Left cardiac atrium (tissue), 4 donors: ENCODE data around the gene TBC1D2. TPM values are rescaled to one million over a fixed set of nuclear protein-coding genes. Genes with fewer than 3 reads are reported as not detected.
A peak's percentile ranks its signal among the peaks of the same experiment; 100 is the strongest.
"Not testable (repeated sequence)": the region's sequence is repeated elsewhere in the genome, so short reads cannot be mapped to it uniquely, and the experiment has no call there.

ENCODE experiments used
- ATAC-seq, 2 donors: fragments of 200-7000 bp; cut with Tn5 transposase; one replicate each; pipeline ENCODE4 v1.9.1; 2020; ENCODE audit warnings: mild to moderate bottlenecking in 2 of 2, moderate library complexity in 2 of 2
- DNase-seq: peaks from one replicate; pipeline ENCODE4 v3.0.0-alpha.2; 2020
- intact Hi-C, 2 donors: fragments of 100-400 bp; cut with DNase I; formaldehyde crosslinking; loops; one replicate each; pipeline versions ENCODE4 v1.14.1 to v1.15.1; 2022 to 2023
- total RNA-seq, 2 donors: library from RNA; stranded (reverse); fragmentation: NEBNext Ultra II Directional; extraction: Animal tissue kit (Norgen Biotek cat#: 25700); gene quantifications; one replicate each; pipeline ENCODE4 v1.2.1, GENCODE V29; 2021
- donor health status: DM: no; HTN: yes; CAD: no.
- donor health status: DM: no; HTN: yes; CAD: no; lungs with severe emphysema.
- donor health status: DM: yes; HTN: yes; CAD: no.
- donor health status: Dilated cardiomyopathy.

Gene TBC1D2
- total RNA-seq, 2 donors from 2014 or later = 4.4 to 5.3 TPM

DNA sequence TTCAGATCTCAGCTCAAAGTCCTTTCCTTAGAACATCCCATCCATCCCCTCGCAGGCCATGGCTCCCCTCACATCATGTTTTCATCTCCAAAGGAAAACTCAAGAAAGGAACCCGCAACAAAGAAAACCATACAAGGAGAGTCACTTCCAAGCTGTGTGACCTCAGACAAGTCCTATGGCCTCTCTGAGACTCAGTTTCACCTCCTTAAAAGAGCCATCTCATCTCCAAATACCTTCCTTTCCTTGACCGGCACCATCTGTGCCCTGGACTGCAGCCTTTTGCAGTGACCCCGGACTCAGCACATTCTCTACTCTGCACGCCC is 73.7 kb downstream of the TBC1D2 start:
- no peak for ATAC-seq
- DNase-seq = no peak
- intact Hi-C loops = no loop called here

DNA sequence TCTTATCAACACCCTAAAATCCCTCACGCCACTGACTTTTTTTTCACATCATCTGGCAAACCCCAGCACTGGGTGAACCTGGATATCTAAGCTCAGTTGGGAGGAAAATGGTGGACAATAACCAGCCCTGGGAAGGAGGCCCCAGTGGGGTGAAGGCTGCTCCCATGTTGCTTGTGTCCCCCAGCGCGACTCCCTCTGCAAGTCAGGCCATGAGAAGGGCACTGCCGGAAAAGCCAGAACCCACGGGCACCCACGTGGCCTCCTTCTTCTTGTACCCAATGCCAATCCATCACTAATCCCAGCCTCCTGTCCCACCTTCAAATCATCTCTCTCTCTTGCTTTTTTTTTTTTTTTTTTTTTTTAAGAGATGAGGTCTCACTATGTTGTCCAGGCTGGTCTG is 74.5 kb downstream of the TBC1D2 start:
- ATAC-seq (no peak), DNase-seq (no peak)
- intact Hi-C loops = no loop called here

DNA sequence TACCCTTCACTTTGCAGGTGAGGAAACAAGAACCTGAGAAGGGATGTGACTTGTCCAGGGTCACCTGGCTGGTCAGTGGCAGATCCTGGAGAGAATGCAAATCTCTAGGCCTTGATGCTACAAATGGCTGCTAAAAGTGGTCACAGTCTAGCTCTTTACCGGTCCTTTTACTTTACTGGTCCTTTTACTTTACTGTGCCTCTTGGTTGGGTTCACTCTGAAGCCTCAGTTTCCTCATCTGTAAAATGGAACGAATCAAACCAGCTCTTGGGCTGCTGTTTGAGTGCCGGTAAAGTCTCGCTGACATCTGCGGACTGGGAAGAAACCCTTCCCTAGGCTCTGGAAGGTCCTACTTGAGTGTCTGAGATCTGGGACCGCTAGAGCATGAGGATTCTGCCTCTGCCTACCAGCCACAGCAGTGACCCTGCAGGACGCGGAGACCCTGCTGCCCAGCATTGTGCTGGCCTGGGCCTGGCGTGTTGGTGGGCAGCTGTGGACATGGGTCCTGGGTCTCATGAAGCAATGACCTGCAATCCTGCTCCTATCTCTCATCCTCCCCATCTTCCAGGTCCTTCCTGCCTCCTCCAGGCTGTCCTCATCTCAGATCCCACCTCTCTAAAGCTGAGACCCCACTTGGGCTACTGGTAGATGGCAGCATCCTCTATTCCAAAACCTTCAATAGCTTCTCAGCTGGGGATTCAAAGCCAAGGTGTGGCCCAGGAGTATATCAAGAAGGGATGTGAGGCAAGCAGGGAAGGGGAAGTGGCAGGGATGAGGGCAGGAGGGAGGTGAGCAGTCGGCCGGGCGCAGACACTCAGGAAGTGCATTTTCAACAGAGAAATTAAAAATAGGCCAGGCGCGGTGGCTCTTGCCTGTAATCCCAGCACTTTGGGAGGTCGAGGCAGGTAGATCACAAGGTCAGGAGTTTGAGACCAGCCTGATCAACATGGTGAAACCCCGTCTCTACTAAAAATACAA is 76.3 kb downstream of the TBC1D2 start:
- intact Hi-C loops = no loop called here
- no peak for ATAC-seq
- no peak for DNase-seq

DNA sequence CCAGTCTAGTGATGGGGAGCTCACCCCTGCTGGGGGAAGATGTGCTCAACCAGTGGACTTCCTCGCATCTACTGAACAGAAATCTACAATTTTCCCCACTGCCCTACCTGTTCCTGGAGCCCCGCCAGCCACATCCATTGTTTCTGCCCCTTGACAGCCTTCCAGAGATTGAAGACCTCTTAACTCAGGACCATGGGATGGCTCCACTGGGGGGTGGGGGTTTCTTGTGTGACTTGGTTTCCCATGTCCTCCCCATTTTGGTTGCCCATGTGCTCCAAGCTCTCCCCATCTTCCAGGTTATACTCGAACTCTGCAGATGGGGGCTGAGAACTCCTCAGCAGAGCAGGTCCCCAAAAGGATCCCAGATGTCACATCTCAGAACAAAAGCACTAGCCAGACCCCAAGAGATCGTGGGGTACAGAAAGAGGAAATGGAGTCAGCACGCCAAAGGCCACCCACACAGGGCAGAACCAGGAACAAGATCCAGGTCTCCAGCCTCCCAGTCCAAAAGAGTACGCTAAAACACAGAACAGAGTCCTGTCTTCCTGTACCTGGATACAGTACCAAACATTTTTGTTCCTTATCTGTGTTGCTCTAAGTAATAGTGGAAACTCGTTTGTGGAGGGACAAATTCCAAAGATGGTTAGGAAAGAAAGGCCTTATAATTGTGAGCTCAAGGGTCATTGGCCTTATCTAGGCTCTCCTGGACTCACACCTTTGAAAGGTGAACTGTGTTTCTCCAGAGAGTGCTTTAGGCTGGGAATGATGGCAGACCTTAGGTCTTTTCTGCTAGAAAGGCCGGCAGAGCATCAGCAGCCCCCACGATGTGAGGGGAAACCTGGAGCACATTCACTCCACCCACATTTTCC is 78.8 kb downstream of the TBC1D2 start:
- intact Hi-C loops = no loop called here

DNA sequence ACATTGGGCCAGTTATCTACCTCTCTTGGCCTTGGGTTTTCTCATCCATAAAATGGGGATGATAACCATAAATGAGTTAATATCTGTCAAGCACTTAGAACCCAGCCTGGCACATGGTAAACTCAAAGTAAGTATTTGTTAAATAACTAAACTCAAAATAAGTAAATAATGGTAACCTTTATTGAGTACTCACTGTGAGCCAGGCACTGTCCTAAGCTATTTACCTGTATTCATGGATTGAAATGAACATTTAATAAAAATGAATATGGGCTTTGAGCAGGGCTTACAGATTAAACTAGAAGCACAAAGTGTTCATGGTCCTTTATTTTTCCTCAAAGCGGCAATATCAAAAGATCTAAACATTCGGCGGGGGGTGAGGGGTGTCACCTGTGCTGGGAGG is 79.7 kb downstream of the TBC1D2 start:
- DNase-seq = no peak
- intact Hi-C loops = no loop called here
- ATAC-seq = no peak

More for the DNA sequence above, 78.8 kb downstream of the TBC1D2 start:
- DNase-seq (no peak), ATAC-seq (no peak)

DNA sequence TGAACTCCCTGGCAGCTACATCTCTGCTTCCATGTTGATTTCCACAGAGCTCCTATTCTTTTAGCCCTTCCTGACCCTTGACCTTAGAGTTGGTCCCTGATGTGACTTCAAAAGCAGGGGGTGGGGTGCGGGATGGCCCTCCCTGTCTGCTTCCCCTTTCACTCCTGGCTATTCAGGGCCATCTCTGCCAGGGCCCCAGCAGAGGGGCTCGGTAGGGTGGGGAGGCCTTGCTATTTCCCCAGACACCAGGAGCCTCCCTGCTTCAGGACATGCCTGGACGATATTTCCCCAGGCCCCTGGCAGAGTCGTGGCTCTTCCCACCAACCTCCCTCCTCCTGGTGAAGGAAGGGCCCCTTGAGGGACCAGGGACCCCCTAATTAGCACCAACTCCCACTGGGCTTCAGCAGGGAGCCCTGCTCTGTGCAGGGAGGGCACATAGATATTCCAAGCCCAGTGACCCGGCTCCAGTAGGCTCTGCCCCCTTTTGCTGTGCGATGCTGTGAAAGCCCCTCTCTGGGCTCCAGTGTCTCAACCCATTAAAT is 80.3 kb downstream of the TBC1D2 start:
- ATAC-seq (no peak), DNase-seq (no peak)
- intact Hi-C loops = no loop called here

DNA sequence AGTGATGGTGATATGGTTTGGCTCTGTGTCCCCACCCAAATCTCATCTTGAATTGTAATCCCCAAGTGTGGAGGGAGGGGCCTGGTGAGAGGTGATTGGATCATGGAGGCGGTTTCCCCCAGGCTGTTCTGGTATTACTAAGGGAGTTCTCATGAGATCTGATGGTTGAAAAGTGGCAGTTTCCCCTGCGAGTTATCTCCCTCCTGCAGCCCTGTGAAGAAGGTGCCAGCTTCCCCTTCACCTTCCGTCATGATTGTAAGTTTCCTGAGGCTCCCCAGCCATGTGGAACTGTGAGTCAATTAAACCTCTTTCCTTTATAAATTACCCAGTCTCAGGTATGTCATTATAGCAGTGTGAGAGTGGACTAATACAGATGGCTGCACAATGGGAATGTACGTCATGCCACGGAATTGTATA is 80.9 kb downstream of the TBC1D2 start:
- intact Hi-C loops = loop anchor here in 1 of 2 donors (5.0 kb wide), 1 partner anchor 52 kb away; no protein-coding TSS in a partner anchor
- ATAC-seq, DNase-seq: not testable (repeated sequence)

DNA sequence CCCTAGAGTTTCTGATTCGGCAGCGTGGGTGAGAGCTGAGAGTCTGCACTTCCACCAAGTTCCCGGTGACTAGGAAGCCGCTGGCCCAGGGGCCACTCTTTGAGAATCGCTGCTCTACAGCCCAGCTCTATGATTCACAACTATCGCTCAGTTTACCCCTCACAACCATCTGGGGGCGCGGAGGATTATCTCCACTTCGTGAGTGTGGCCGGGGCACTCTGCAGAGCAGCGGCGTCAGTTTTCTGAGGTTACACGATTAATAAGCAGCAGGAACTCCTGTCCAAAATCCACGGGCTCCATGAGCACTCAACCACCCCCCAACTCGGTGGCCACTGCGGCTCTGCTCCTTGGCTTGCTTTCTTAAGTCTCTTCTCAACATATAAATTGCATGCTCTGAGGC is 82.3 kb downstream of the TBC1D2 start:
- DNase-seq = no peak
- intact Hi-C loops = loop anchor here in 1 of 2 donors (5.0 kb wide), 1 partner anchor 51 kb away; no protein-coding TSS in a partner anchor
- no peak for ATAC-seq

DNA sequence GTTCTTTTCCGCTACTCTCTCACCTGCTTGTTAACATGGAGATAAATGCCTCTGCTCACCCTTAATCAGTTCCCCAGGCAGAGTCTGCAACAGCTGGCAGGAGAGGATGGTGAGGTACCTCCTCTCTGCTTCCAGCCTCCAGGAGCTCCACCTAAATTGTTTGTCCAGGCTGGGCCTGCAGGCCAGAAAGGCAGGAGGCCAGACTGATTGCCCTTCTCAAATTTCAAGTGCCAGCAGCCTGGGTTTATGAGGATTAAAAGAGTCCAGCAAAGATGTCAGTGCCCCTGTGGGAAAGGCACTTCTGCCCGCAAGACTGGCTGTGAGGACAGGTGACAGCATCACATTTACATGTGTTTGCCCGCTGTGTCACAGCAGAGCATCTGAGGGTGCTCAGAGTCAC is 82.8 kb downstream of the TBC1D2 start:
- DNase-seq (no peak), ATAC-seq (no peak)
- intact Hi-C loops = loop anchor here in 1 of 2 donors (5.0 kb wide), 1 partner anchor 50 kb away; no protein-coding TSS in a partner anchor

DNA sequence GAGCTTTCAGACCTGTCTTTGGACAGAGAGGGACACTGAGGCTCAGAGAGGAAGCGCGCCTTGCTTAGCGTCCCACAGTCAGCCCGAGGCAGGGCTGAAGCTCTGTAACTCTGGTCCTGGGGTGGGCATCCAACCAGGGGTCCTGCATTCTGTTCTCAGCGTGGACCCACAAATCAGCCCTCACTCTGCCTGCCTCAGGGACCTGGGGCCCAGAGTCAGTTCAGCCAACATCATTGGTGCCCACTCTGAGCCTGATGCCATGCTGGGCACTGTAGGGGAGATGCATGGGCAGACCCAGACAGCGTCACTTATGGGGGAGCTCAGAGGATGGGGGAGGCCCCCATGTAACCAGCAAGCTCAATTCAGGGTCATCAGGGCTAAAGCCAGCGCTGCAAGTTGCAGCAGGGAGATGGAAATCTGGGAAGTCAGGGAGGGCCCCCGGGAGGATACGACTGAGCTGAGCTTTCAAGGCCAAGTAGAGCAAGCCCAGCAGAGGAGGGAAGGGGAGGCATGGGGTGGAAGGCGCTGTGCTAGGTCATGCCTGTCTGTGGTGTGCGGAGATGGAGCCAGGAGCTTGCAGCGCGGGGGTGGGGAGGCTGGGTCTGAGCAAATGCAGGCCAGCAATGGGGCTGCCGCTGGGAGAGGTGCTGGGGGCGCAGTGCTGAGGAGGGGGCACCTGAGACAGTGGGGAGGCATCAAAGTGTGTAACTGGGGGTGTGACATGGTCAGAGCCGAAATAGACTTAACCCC is 84.1 kb downstream of the TBC1D2 start:
- DNase-seq (no peak), ATAC-seq (no peak)
- intact Hi-C loops = loop anchor here in 1 of 2 donors (5.0 kb wide), 1 partner anchor 49 kb away; no protein-coding TSS in a partner anchor

DNA sequence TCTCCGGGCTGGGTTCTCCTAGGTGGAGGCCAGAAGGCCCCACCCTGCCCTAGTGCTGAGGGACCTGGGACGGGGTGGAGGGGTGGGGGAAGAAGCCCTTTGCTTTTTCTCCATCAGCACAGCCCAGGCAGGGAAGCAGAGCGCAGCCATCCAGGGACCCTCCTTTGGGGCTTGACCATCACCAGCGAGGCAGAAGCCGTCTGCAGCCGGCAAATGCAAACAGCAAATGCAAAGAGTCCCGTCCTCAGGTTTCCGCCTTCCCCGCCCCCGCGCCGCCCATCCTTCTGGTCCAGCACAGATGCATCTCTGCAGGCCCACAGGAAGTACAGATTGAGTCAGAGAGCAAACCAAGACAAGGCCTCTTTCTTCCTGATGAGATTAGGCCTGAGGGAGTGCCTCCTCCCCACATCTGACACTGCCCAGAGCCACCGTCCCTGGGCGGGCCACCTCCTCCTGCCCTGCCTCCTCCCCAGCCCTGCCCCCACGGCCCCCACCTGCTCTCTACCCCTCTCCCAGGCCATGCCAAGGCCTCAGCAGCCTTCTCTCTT is 86.4 kb downstream of the TBC1D2 start:
- DNase-seq = peak; percentile 43
- intact Hi-C loops = no loop called here
- ATAC-seq = peak in 1 of 2 donors; percentile 89

DNA sequence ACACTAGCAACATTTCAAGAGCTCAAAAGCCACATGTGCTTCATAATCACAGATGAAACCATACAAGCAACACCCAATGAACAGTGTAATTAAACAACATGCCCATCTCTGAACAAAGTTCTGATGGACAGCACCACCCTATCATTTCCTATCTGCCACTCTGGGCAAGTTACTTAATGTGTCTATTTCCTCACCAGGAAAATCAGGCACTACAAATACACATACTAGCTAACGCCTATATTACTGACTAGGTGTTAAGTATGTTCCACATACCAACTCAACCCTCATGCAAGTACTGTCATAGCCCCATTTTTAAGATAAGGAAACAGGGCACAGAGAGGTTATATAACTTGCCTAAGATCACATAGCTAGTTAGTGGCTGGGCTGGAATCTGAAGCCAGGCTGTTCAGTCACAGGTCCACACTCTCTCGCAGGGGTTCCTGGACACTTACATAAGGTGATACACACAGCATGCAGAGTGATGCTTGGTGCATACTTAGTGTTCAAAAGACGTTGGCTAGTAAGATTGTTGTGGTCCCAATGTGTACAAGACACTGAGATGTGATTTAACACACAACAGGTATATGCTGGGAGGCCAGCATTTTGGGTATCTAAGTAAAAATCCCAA is 87.2 kb downstream of the TBC1D2 start:
- ATAC-seq (no peak), DNase-seq (no peak)
- intact Hi-C loops = no loop called here

DNA sequence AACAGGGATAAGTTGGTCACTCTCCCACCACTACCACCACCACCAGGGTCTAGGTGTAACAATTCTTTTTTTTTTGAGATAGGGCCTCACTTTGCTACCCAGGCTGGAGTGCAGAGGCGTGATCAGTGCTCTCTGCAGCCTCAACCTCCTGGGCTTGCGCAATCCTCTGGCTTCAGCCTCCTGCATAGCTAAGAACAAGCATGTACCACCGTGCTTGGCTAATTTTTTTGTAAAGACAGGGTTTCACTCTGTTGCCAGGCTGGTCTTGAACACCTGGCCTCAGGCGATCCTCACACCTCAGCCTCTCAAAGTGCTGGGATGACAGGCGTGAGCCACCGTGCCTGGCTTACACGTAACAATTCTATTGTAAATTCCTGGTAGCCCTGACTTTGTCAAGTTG is 90.5 kb downstream of the TBC1D2 start:
- intact Hi-C loops = no loop called here
- DNase-seq = no peak
- ATAC-seq = no peak

DNA sequence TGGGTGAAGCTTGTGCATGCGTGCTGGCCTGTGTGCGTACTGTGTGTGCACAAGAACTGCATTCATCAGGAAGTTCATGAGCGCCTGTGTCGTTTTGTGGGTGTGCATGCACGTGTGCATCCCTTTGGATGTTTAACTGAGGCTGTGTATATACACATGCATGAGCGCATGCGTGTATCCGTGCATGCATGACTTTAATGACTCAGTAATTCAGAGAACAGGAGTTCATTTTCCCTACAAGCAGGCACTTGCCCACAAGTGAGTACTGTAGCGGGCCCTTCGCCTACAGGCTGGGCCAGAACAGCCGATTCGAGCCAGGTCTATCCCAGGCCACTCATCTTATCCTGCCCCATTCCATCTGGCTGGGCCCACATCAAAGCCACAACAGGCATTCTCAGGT is 92.8 kb downstream of the TBC1D2 start:
- intact Hi-C loops = no loop called here
- no peak for ATAC-seq
- DNase-seq = no peak

DNA sequence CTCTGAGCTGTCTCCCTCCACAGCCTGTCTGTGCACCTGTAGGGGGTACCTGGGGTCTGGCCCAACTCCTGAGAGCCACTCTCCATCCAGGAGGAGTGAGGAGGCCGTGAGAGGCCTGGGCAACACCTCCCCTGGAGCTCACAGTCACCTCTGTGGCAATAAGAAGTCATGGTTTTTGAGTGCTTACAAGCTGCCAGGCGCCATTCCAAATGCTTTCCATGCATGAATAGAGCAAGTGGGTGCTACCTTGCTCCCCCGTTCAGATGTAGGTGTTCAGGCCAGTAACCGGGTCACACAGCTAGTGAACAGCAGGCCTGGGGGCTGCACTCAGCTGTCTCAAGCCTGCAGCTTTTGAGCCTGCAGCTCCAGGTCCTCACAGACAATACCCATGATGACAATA is 93.6 kb downstream of the TBC1D2 start:
- intact Hi-C loops = no loop called here
- ATAC-seq (no peak), DNase-seq (no peak)

DNA sequence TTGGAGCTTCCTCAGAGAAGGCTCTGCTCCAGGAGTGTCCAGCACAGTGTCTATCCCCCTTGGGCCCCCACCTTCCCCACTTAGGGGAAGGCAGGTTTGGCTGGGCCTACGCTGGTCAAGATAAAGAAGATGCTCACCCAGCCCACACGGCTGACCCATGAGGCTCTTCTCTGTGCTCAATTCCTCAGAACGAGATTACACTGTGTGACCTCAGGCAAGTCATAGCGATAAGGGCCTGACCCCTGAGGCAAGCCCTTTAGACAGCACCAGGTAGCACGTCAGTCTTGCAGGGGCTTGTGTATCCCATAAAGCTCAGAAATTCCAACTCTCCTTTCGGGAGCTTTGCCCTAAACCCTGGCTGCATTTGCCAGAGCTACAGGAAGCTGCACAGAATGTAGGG is 95.7 kb downstream of the TBC1D2 start:
- DNase-seq (no peak), ATAC-seq (no peak)
- intact Hi-C loops = no loop called here

DNA sequence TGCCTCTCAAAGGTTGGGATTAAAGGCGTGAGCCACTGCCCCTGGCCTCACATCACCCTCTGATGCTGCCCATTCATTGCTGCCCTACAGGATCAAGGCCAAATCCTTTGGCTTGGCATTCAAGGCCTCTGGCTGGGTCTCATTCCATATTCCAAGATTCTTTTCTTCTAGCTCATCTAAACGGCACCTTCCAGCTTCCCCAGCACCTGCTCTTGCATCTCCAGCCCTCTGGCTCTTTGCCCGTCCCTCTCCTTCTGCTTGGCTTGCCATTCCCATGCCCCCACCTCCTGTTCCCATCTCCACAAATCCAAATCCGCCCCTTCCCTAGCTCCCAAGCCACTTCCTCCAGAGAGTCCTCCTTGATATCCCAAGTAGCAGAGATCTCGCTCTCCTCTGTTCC is 96.1 kb downstream of the TBC1D2 start:
- intact Hi-C loops = no loop called here
- ATAC-seq (no peak), DNase-seq (no peak)

DNA sequence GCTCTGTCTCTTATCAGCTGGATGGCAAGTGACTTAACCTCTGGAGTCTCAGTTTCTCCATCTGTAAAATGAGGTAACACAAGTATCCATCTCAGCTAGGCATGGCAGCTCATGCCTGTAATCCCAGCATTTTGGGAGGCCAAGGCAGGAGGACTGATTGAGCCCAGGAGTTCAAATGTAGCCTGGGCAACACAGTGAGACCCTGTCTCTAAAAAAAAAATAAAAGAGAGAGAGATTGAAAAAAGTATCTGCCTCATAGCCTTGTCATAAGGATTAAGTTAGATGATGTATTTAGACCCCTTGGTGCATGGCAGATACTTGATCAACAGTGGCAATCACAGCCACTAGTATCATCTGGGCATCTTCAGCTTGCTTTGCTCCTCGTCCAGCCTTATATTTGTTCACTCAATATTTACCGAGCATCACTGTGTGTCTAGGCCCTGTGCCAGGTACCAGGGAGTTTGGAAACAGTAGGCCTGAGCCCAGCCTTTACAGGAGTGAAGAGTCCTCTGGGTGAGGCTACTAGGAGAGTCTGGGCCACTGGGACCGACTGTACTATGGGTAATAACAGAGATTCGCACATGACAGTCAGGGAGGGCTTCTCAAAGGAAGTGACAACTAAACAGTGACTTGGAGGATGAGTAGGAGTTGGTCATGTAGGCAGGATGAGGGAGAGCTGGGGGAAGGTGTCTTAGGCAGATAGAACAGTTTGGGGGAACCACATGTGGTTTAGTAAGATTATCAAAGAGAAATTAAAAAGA is 97.2 kb downstream of the TBC1D2 start:
- no peak for ATAC-seq
- intact Hi-C loops = no loop called here
- DNase-seq = no peak
